Adipose tissue (tissue), 3 donors: Measurements from ENCODE around the gene TFEC. TPM values are rescaled to one million over a fixed set of nuclear protein-coding genes. Genes with fewer than 3 reads are reported as not detected.
"Not testable (repeated sequence)": the region's sequence is repeated elsewhere in the genome, so short reads cannot be mapped to it uniquely, and the experiment has no call there.

Source experiments
- H3K27ac ChIP-seq: one replicate; pipeline ENCODE4 v1.5.1; 2013; ENCODE audit warnings: low read depth, low read length
- WGBS, 3 donors: extraction: QIAGEN DNeasy Blood & Tissue Kit; methylation state at CpG; one replicate each; pipeline ENCODE4 v1.1.7; 2013; 5-methylcytosine and 5-hydroxymethylcytosine counted together
- polyA plus RNA-seq, 3 donors: library from polyadenylated mRNA; stranded (reverse); fragments of 200-250 nt; gene quantifications; one replicate each; pipeline ENCODE4 v1.2.3, GENCODE V29; 2013
- donor health status: healthy with polysubstance abuse.
- donor health status: Bipolar disorder and iron deficiency.
- donor health status: healthy.

TFEC gene, protein sequence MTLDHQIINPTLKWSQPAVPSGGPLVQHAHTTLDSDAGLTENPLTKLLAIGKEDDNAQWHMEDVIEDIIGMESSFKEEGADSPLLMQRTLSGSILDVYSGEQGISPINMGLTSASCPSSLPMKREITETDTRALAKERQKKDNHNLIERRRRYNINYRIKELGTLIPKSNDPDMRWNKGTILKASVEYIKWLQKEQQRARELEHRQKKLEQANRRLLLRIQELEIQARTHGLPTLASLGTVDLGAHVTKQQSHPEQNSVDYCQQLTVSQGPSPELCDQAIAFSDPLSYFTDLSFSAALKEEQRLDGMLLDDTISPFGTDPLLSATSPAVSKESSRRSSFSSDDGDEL
- 1 to 10 TPM in 2 of 3 donors, under 1 TPM in 1; 0.52 to 1.6 (median 1.5) TPM for polyA plus RNA-seq

DNA sequence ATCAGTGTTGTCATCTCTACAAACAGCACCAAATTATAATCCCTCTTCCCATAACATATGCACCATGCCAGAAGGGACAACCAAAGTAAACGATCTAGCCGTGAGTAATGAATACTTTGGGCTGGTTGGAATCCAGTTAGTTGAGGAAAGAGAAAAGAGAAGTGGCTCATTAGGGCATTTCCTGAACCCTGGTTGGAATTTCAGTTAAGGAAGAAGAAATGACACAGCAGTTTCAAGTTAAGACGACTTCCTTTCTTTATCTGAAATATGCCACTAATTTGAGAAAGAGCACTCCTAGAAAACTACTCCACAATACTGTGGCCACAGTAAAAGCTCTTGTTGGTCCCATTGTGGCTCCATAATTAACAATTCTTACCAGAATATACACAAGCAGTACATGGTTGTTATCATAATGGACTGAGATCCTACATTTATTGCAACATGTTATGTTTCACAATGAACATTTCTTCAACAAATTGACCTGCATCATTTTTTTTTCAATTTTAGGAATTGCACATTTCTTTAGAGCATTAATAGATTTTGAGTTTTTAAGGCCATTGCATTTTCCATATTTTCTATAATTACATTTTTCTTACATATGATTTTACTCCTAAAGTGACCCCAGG, at the start of gene TFEC:
Gene TFEC, minus strand, starts transcription at position 113 of the 626 bp plus-strand sequence. CDS start 46,322 bp downstream, outside the sequence.
- 10 to 43% (median 18%) methylated on average over 3 of the region's 3 CpGs for WGBS, 3 donors
- H3K27ac ChIP-seq = no peak within 1 kb of the TSS

DNA sequence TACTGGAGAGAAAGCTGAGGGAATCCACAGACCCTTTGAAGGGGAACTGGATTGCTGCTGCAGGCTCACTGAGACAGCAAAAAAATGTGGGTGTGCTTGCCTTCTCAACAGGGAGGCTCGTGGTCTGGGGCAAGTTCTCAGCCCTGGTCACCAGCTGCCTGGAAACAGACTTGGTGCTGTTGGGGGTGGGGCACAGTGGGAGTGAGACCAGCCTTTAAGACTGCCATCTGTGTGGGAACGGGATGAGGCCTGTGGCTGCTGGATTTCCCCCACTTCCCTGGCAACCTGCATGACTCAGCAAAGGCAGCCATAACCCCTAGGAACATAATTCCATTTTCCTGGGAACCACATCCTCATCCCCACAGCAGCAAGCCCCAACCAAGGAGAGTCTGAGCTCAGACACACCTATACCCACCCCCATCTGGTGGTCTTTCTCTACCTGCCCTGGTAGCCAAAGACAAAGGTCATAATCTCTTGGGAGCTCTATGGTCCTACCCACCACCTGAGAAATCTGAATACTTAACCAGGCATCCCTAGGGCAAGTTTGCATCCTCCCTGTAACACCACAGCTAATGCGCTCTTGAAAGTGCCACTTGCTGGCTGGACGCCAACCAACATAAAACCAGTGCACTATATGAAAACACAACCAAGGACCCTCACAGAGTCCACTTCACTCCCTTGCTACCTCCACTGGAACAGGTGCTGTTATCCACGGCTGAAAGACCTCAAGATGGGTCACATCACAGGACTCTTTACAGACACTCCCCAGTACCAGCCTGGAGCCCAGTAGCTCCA, 45.0 kb upstream of the TFEC start:
- H3K27ac ChIP-seq = no peak overlapping the region
- WGBS, 3 donors = 79 to 80% (median 80%) methylated on average over 5 of the region's 5 CpGs

DNA sequence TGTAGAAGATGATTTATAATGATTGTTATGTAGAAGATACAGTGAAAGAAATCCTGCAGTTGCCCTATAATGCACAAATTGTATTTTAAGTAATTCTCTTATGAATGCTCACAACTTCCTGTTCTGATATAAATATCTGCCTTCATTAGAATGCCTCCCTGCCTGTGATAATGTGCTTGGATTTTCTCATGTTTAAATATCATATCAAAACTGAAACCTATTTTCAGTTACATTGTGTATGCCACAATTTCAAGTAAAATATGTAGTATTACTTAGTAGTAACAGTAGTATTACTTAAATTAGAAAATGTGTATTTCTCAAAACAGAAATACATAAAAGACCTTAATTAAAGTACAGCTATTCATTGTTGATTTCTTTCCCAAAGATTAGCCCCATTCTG, 41.1 kb upstream of the TFEC start:
- H3K27ac ChIP-seq = no peak overlapping the region

DNA sequence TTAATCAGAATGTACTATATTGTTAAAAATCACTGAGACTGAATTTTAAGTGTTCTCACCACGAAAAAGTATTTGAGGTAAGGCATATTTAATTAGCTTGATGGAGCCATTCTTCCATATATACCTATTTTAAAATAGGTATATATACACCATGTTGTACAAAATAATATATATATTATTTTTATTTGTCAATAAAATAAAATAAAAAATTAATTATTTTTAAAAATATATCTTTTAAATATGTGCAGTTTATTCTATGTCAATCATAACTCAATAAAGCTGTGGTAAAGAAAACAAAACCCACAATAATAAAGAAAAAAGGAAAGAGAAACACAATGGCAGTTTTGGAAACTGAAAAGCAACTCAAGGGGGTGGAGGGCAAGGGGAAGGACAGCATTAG, 33.6 kb upstream of the TFEC start:
- H3K27ac ChIP-seq = no peak overlapping the region
- 65 to 76% (median 71%) methylated on average over 1 of the region's 1 CpG for WGBS, 3 donors

DNA sequence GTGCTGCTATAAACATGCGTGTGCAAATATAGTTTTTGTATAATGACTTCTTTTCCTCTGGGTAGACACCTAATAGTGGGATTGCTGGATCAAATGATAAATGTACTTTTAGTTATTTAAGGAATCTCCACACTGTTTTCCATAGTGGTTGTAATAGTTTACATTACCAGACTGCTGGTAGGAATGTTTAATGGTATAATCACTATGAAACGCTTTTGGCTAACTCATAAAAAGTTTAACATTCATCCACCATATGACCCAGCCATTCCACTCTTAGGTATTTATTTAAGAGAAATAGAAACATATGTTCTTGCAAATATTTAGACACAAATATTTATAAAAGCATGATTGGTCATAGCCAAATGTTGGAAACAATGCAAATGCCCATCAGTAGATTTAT, 32.1 kb upstream of the TFEC start:
- 59 to 80% (median 70%) methylated on average over 2 of the region's 2 CpGs for WGBS, 3 donors
- H3K27ac ChIP-seq = no peak overlapping the region

DNA sequence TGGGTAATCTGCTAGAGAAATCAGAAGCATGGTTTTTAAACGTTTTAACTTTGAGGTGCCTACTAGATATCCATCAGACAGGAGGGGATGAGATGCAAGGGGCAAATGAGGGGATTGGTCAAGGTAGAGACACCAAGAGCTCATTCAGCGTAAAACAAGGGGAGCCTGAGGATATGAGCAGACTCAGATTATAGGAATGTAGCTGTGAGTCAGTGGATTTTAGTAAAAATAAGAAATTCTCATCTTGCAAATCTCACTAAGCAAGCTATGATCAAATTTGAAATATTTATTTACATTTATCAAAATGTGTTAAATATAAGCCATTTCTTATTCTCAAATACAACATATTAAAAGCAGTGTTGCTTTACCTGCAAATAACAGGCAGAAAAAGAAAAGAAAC, 21.4 kb upstream of the TFEC start:
- 55 to 58% (median 56%) methylated on average over 2 of the region's 2 CpGs for WGBS, 3 donors
- H3K27ac ChIP-seq = no peak overlapping the region

DNA sequence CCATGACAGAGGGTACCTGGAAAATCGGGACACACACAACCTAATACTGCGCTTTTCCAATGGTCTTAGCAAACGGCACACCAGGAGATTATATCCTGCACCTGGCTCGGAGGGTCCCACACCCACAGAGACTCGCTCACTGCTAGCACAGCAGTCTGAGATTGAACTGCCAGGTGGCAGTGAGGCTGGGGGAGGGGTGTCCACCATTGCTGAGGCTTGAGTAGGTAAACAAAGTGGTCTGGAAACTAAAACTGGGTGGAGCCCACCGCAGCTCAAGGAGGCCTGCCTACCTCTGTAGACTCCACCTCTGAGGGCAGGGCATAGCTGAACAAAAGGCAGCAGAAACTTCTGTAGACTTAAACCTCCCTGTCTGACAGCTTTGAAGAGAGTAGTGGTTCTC, 16.7 kb upstream of the TFEC start:
- 86 to 92% (median 92%) methylated on average over 6 of the region's 6 CpGs for WGBS, 3 donors
- not testable (repeated sequence) for H3K27ac ChIP-seq

DNA sequence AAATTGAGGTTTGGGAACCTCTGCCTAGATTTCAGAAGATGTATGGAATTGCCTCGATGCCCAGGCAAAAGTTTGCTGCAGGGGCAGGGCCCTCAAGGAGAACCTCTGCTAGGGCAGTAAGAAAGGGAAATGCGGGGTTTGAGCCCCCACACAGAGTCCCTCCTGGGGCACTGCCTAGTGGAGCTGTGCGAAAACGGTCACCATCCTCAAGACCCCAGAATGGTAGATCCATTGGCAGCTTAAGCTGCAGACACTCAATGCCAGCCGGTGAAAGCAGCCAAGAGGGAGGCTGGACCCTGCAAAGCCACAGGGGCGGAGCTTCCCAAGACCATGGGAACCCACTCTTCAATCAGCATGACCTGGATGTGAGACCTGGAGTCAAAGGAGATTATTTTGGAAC, 15.0 kb upstream of the TFEC start:
- WGBS, 3 donors = 83 to 90% (median 89%) methylated on average over 6 of the region's 6 CpGs
- H3K27ac ChIP-seq = no peak overlapping the region

DNA sequence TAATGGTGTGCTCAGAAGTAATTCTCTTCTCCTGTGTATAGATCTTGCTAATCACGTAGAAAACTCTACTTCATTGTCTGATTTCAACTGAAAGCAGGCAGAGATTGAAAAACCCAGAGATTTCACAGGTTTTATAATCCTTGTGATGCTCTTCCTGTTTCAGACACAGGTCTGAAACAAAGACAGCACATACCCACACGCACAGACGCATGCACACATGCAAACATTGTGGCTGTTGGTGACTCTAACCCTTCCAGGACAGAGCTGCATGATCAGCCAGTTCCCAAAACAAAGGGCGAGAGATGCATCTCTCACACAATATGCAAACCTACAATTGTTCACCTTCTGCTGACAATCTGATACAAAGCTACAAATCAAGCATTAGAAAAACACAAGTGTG, 11.1 kb upstream of the TFEC start:
- 65 to 75% (median 71%) methylated on average over 4 of the region's 4 CpGs for WGBS, 3 donors
- H3K27ac ChIP-seq = no peak overlapping the region

DNA sequence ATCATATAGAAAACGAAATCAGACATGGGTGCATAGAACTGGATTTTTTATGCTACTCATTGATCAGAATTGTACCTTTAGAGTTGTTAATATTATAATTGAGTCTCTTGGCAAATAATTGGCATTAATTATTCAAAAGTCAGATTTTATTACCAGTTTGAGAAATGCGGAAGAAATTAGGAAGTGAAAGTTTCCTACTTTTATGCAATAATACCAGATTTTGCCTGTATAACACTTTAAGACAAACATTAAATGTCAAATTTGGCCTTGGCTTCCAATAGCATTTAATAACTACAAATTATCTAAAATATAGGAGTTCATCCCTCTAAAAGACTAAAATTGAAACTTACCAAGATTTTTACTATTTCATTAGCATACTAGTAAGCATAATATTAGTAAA, 6.8 kb upstream of the TFEC start:
- 68 to 86% (median 75%) methylated on average over 2 of the region's 2 CpGs for WGBS, 3 donors
- no peak overlapping the region for H3K27ac ChIP-seq

DNA sequence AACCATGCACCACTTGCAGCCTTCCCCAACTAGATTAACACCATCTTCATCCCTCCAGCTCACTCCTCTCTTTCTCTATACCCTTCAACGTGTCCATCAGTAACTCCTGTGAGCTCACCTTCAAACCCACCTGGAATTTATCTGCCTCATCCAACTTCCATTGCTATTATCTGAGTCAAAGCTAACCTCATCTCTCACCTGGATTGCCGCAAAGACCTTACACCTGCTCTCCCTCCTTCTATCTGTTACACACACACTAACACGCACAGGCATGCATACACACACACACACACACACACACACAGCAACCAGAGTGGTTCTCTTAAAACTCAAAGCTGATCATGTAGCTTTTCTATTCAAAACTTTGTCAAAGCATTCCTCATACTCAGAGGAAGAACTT, 3.8 kb upstream of the TFEC start:
- 76 to 86% (median 85%) methylated on average over 3 of the region's 3 CpGs for WGBS, 3 donors

DNA sequence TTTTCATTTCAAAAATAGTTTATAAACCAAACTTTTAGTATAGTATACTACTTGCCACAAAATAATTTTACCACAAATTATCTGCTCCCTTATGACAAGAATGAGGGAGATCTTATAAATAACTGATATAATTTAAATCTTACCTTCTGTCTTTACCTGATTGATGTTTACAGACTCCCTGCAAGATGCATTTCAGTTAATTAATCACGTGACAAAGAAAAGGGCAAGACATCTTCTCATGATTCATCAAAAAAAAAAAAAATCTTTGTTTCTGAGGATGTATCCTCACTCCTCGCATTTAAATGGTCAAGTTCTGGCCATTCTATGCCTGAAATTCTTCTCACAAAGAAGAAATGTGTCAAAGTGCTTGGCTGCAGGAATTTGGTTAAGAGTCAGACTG, 2.3 kb upstream of the TFEC start:
- H3K27ac ChIP-seq = no peak overlapping the region
- WGBS, 3 donors = 73 to 82% (median 79%) methylated on average over 2 of the region's 2 CpGs

More for the DNA sequence above, 3.8 kb upstream of the TFEC start:
- no peak overlapping the region for H3K27ac ChIP-seq

DNA sequence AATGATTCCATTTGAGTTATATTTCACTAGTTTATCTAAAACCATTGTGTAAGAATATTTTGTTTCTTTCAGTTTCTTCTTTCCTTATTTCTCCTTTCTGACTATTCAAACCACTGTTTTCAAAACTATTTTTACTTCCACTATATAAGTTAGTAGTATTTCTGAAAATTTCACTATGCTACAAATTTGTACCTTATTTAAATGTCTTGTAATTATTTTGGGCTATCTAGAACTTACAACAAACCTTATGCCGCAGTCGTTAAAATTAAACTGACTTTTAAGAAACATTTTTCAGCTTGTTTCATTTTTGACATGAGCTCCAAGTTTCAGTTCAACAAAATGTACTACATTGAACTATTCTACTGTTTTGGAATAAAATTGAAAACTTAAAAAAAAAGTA, 1.8 kb downstream of the TFEC start:
- no peak overlapping the region for H3K27ac ChIP-seq
- 55 to 97% (median 65%) methylated on average over 2 of the region's 2 CpGs for WGBS, 3 donors

DNA sequence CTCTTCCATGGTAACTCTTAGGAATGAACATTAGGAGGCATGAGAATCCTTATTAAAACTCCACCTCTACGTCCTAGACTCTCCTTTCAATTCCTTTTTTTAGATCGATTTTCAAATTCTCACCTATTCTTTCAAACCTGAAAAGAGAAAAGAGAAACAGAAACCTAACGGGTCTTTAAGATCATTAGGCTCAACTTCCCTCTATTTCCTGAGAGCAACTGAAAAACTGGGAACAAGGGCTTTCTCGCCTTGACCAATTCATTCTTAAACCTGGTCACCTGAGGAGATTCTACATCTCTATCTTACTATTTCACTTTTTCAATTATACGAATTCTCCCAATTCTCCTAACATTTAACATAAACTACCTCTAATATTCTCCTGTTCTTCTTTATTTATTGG, 2.8 kb downstream of the TFEC start:
- H3K27ac ChIP-seq = no peak overlapping the region
- WGBS, 3 donors = 47 to 57% (median 52%) methylated on average over 5 of the region's 5 CpGs

DNA sequence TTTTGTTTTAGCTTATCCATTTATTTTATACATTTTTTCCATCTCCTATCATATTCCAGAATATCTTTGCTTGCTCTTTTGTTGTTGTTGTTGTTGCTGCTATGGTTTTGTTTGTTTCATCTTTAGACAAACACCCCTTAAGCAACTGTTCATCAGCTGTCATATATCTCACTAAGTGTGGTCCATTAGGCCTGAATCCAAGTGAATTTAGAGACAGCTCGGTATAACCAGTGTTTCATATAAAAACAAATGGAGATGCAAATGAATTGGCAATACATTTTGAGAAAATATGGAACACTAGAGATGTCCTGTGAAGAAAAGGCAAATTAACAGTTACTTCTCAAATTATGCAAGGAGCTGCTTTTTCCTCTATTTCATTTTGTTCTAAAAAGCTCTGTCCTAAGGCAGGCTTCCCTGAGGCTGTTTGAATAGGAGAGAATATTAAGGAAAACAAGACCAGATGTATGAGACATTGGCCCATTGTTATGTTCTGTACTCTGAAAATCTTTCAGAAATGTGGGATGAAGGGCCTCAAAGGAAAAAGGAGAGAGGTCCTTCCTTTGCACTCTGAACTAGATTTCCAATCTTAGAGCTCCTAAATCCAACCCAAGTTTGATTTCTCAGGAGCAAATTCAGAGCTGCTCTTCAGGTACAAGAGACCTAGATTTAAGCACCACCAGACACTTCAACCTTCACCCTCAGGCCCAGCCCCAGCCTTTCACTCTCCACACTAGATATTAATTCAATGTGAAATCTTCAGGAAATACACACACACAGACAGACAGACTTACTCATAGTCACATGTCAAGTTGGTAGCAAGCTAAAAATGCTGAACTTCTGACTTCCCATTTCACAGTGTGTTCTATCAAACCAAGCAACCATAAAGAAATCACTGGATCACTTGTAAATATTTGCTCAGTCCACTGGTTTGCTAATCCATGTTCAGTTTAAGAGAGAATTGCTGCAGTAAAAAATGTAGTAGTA, 5.4 kb downstream of the TFEC start:
- 46 to 77% (median 51%) methylated on average over 1 of the region's 1 CpG for WGBS, 3 donors

DNA sequence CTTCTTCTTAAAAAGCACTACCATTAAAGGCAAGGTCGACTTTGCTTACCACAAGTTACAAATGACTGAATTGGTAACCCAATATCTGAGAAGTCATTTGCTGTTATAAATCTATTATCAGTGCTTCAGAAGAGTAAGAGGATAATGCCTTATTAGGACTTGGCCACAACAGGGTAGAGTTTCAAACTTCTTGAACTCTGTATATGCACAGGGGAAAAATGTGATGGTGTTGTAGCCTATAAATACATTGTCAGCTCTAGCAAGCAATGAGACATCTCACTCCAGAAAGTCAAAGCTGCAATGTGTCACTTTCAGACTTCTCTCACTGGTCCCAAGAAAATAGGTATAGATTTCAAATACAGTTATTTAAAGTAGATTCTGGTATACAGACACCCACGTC, 9.3 kb downstream of the TFEC start:
- 64 to 79% (median 78%) methylated on average over 2 of the region's 2 CpGs for WGBS, 3 donors
- H3K27ac ChIP-seq = no peak overlapping the region

More for the DNA sequence above, 5.4 kb downstream of the TFEC start:
- no peak overlapping the region for H3K27ac ChIP-seq

DNA sequence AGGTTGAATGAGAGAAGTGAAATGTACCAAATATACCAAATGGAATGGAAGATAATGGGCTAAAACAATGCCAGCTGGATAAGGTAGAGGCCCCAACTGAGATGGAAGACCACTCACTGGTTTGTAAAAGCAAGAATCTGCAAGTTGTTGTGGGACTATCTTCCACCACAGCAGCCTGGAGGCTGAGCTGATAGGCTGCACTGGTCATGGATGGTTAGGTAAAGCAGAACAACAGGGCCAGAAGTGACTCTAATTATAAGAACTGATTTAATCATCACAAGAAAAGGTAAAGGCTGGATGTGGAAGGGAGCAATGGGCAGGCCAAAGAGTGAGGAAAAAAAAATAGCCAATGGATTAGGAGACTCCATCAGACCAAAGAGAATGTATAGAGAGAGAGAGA, 11.8 kb downstream of the TFEC start:
- H3K27ac ChIP-seq = no peak overlapping the region

DNA sequence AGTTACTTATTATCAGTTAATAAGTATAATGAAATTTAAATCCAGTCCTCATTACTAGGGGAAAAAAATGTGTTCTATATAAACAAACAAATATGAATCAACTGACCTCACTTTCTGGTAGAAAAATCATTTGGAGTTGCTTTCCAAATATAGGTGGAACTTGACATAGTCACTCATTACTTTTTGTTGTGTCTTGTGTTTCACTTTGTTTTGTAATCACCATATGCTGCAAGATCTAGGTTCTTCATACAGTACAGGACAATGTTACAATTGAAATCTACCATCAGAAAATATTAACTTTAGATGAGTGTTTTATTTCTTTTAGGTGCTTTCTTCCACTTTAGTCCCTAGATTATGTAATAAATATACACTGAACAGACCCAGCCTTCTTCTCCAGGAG, 16.9 kb downstream of the TFEC start:
- no peak overlapping the region for H3K27ac ChIP-seq
